ENCODE data around the gene TCHHL1. TPM values are rescaled to one million over a fixed set of nuclear protein-coding genes. Genes with fewer than 3 reads are reported as not detected.
A peak's percentile ranks its signal among the peaks of the same experiment; 100 is the strongest.

TCHHL1 gene
- total and polyA plus RNA-seq, 4 experiments from 2014 or later = not detected

DNA sequence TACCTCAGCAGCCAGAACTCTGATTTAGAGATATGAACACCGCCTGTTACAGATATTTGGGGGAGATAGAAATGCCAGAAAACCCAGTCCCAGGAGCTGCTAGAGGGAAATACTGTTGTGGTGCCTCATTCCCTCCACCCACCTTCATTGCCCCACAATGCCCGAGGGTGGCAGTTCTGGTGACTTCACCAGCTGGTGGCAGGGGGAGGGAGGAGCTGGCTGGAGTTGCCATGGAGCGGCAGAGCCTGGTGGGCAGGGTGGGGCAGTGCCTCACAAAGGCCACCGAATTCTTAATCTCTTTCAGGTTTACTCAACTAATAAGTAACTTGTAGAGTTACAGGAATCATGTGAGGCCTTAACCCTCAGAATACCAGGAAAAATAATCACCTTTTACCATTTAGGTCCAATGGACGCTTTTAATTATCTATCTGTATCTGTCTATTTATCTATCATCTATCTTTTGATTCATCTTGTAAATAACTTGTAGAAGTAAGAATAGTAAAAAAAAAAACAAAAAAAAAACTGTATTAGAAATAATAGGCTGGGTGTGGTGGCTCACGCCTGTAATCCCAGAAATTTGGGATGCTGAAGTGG lies 40.4 kb downstream of the TCHHL1 start:
- Mint-ChIP-seq H3K4me1 (peaks cover 19 to 44% (median 33%) of the 10 kb centered on the region in 4 donors), H3K9me3 (no peaks in the 10 kb centered on the region), H3K4me3 (peak overlapping the region; percentile 58 to 91 (median 82)), H3K27me3 (peaks cover 2% of the 10 kb centered on the region in 2 donors), H3K36me3 (no peaks in the 10 kb centered on the region), H3K27ac (peak overlapping the region; percentile 95 to 99 (median 99))
- H3K36me3 ChIP-seq (ENCODE audit: insufficient read depth, low read length) = no peaks in the 10 kb centered on the region
- H3K27me3 ChIP-seq (ENCODE audit: insufficient read depth, low read length) = no peaks in the 10 kb centered on the region
- peak overlapping the region; percentile 12 to 16 for H3K4me3 ChIP-seq (ENCODE audit: low read length in 2 of 2)
- no peaks in the 10 kb centered on the region for H3K9me3 ChIP-seq (ENCODE audit: control insufficient read depth in 1 of 2, low read length in 2 of 2)
- peak overlapping the region; percentile 83 for H3K27ac ChIP-seq (ENCODE audit: low read depth, low read length)
- POLR2A ChIA-PET (ENCODE audit: partially characterized antibody) = interaction anchor here (0.6 to 7.4 kb wide), 12 partner anchors 9 to 412 kb away, joined by 3 to 207 read pairs (median 5); partner anchors contain the start of gene S100A11
- intact Hi-C loops (cut with micrococcal nuclease) = loop anchor here (1.0 kb wide), 1 partner anchor 13 kb away; no protein-coding TSS in a partner anchor
- DNase-seq = no peak
- peaks cover 31% of the 10 kb centered on the region for H3K4me1 ChIP-seq (ENCODE audit: insufficient read depth, low read length)
- CTCF ChIA-PET (ENCODE audit: partially characterized antibody) = interaction anchor here (0.7 to 14.8 kb wide), 7 partner anchors 12 to 410 kb away, joined by 3 to 354 read pairs (median 5); partner anchors contain the start of gene S100A11

GRCh38 chr1:152047730-152048415 lies 41.0 kb downstream of the TCHHL1 start:
- H3K9me3 ChIP-seq (ENCODE audit: control insufficient read depth in 1 of 2, low read length in 2 of 2) = no peaks in the 10 kb centered on the region
- ChIA-PET CTCF (ENCODE audit: partially characterized antibody) (interaction anchor here (0.8 to 14.8 kb wide), 6 partner anchors 13 to 411 kb away, joined by 3 to 354 read pairs (median 58); partner anchors contain the start of gene S100A11), POLR2A (ENCODE audit: partially characterized antibody) (interaction anchor here (0.6 to 7.4 kb wide), 12 partner anchors 8 to 412 kb away, joined by 3 to 207 read pairs (median 5); partner anchors contain the start of gene S100A11)
- intact Hi-C loops (cut with micrococcal nuclease) = loop anchor here (1.0 kb wide), 1 partner anchor 13 kb away; no protein-coding TSS in a partner anchor
- H3K27ac Mint-ChIP-seq = peak overlapping the region; percentile 95 to 99 (median 99)
- peak overlapping the region; percentile 83 for H3K27ac ChIP-seq (ENCODE audit: low read depth, low read length)
- peak overlapping the region; percentile 58 to 91 (median 82) for H3K4me3 Mint-ChIP-seq
- H3K36me3 Mint-ChIP-seq = no peaks in the 10 kb centered on the region
- H3K4me1 ChIP-seq (ENCODE audit: insufficient read depth, low read length) = peaks cover 31% of the 10 kb centered on the region
- peak overlapping the region; percentile 12 to 27 for H3K4me3 ChIP-seq (ENCODE audit: low read length in 2 of 2)
- no peaks in the 10 kb centered on the region for H3K36me3 ChIP-seq (ENCODE audit: insufficient read depth, low read length)
- DNase-seq = peak; percentile 81 to 96 (median 83)
- H3K9me3 Mint-ChIP-seq = no peaks in the 10 kb centered on the region
- no peaks in the 10 kb centered on the region for H3K27me3 ChIP-seq (ENCODE audit: insufficient read depth, low read length)
- peaks cover 0 to 2% of the 10 kb centered on the region in 2 donors for H3K27me3 Mint-ChIP-seq
- H3K4me1 Mint-ChIP-seq = peaks cover 19 to 44% (median 33%) of the 10 kb centered on the region in 4 donors

DNA sequence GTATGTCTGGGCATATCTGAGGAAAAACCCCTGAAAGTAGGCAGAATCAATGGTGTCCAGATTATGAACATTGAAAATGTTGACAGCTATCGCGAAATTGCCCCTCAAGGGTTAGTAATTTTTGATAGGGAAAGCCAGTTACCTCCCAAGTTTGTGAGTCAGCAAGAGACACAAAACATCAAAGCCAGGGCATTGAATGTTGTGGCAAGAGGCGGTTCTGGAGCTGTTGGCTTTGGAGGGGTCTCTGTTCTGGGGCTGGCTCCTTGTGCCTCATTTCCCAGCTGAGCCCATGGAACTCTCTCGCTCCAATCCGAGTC lies 41.5 kb downstream of the TCHHL1 start:
- Histone ChIP-seq H3K4me3 (ENCODE audit: low read length in 2 of 2) (peak overlapping the region; percentile 12 to 27), H3K9me3 (ENCODE audit: control insufficient read depth in 1 of 2, low read length in 2 of 2) (no peaks in the 10 kb centered on the region), H3K4me1 (ENCODE audit: insufficient read depth, low read length) (peaks cover 31% of the 10 kb centered on the region), H3K36me3 (ENCODE audit: insufficient read depth, low read length) (no peaks in the 10 kb centered on the region), H3K27me3 (ENCODE audit: insufficient read depth, low read length) (no peaks in the 10 kb centered on the region), H3K27ac (ENCODE audit: low read depth, low read length) (peak overlapping the region; percentile 83)
- Mint-ChIP-seq H3K27me3 (no peaks in the 10 kb centered on the region), H3K27ac (peak overlapping the region; percentile 95 to 99 (median 99)), H3K4me3 (peak overlapping the region in 7 of 8 donors; percentile 58 to 91 (median 82)), H3K36me3 (no peaks in the 10 kb centered on the region), H3K4me1 (peaks cover 17 to 41% (median 30%) of the 10 kb centered on the region in 4 donors), H3K9me3 (no peaks in the 10 kb centered on the region)
- ChIA-PET POLR2A (ENCODE audit: partially characterized antibody) (interaction anchor here (1.0 to 7.4 kb wide), 8 partner anchors 8 to 411 kb away, joined by 3 to 207 read pairs (median 8); partner anchors contain the start of gene S100A11), CTCF (ENCODE audit: partially characterized antibody) (interaction anchor here (0.8 to 14.8 kb wide), 6 partner anchors 13 to 411 kb away, joined by 3 to 354 read pairs (median 58); partner anchors contain the start of gene S100A11)
- DNase-seq = peak in 1 of 5 donors; percentile 7
- intact Hi-C loops (cut with micrococcal nuclease) = no loop called here

- Mint-ChIP-seq H3K27ac (peak overlapping the region in 1 of 7 donors; percentile 43), H3K9me3 (no peaks in the 10 kb centered on the region), H3K4me1 (peaks cover 17 to 41% (median 25%) of the 10 kb centered on the region in 4 donors), H3K4me3 (no peak overlapping the region), H3K27me3 (no peaks in the 10 kb centered on the region), H3K36me3 (no peaks in the 10 kb centered on the region)
- ChIA-PET POLR2A (ENCODE audit: partially characterized antibody) (interaction anchor here (1.3 to 7.4 kb wide), 2 partner anchors 8 to 16 kb away, joined by 3 to 207 read pairs; partner anchors contain the start of gene S100A11), CTCF (ENCODE audit: partially characterized antibody) (interaction anchor here (1.4 to 14.8 kb wide), 5 partner anchors 9 to 416 kb away, joined by 4 to 354 read pairs (median 10); partner anchors contain the start of gene S100A11)
- DNase-seq = no peak
- Histone ChIP-seq H3K4me3 (ENCODE audit: low read length in 2 of 2) (no peak overlapping the region), H3K27ac (ENCODE audit: low read depth, low read length) (no peak overlapping the region), H3K27me3 (ENCODE audit: insufficient read depth, low read length) (no peaks in the 10 kb centered on the region), H3K9me3 (ENCODE audit: control insufficient read depth in 1 of 2, low read length in 2 of 2) (no peaks in the 10 kb centered on the region), H3K36me3 (ENCODE audit: insufficient read depth, low read length) (no peaks in the 10 kb centered on the region), H3K4me1 (ENCODE audit: insufficient read depth, low read length) (peaks cover 31% of the 10 kb centered on the region)
- intact Hi-C loops (cut with micrococcal nuclease) = no loop called here
Observed at GRCh38 chr1:152044386-152044785, 44.5 kb downstream of the TCHHL1 start.

- Histone ChIP-seq H3K4me1 (ENCODE audit: insufficient read depth, low read length) (peaks cover 31% of the 10 kb centered on the region), H3K9me3 (ENCODE audit: control insufficient read depth in 1 of 2, low read length in 2 of 2) (no peaks in the 10 kb centered on the region), H3K4me3 (ENCODE audit: low read length in 2 of 2) (no peak overlapping the region), H3K27ac (ENCODE audit: low read depth, low read length) (no peak overlapping the region), H3K36me3 (ENCODE audit: insufficient read depth, low read length) (no peaks in the 10 kb centered on the region), H3K27me3 (ENCODE audit: insufficient read depth, low read length) (no peaks in the 10 kb centered on the region)
- no peaks in the 10 kb centered on the region for H3K27me3 Mint-ChIP-seq
- ChIA-PET POLR2A (ENCODE audit: partially characterized antibody) (interaction anchor here (7.4 kb wide), 1 partner anchor 8 kb away, joined by 207 read pairs; the partner anchor contains the start of gene S100A11), CTCF (ENCODE audit: partially characterized antibody) (interaction anchor here (1.9 to 7.2 kb wide), 2 partner anchors 9 kb away, joined by 5 to 111 read pairs; partner anchors contain the start of gene S100A11)
- H3K36me3 Mint-ChIP-seq = no peaks in the 10 kb centered on the region
- H3K4me3 Mint-ChIP-seq = no peak overlapping the region
- no peaks in the 10 kb centered on the region for H3K9me3 Mint-ChIP-seq
- DNase-seq = no peak
- peaks cover 17 to 41% (median 25%) of the 10 kb centered on the region in 4 donors for H3K4me1 Mint-ChIP-seq
- peak overlapping the region in 1 of 7 donors; percentile 68 for H3K27ac Mint-ChIP-seq
- intact Hi-C loops (cut with micrococcal nuclease) = no loop called here
Observed at GRCh38 chr1:152043870-152044269, 45.0 kb downstream of the TCHHL1 start.

DNA sequence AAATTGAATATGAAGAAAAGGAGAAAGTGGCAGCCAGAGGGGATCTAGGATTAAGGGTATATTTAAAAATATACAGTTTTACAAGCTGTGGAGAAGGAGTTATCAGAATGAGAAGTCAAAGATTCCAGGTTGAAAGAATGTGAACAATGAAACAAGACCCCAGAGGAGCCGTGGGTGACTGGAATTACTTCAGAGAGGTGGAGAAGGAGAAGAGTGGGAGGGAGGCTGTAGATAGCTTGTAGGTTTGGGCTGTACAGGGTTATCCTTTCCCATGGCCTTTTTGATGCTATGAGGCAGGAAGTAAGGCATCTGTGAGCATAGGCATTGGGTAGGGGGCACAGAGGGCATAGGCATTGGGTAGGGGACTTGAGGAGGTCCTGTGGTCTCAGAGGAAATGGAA lies 46.8 kb downstream of the TCHHL1 start:
- Mint-ChIP-seq H3K27ac (no peak overlapping the region), H3K4me3 (no peak overlapping the region), H3K36me3 (no peaks in the 10 kb centered on the region), H3K27me3 (no peaks in the 10 kb centered on the region), H3K4me1 (peaks cover 6 to 24% (median 12%) of the 10 kb centered on the region in 4 donors), H3K9me3 (no peaks in the 10 kb centered on the region)
- H3K9me3 ChIP-seq (ENCODE audit: control insufficient read depth in 1 of 2, low read length in 2 of 2) = no peaks in the 10 kb centered on the region
- CTCF ChIA-PET (ENCODE audit: partially characterized antibody) = interaction anchor here (1.2 kb wide), 1 partner anchor 41 kb away, joined by 5 read pairs; no protein-coding TSS in a partner anchor
- no peaks in the 10 kb centered on the region for H3K27me3 ChIP-seq (ENCODE audit: insufficient read depth, low read length)
- POLR2A ChIA-PET (ENCODE audit: partially characterized antibody) = interaction anchor here (0.9 kb wide), 1 partner anchor 11 kb away, joined by 3 read pairs; no protein-coding TSS in a partner anchor
- H3K4me3 ChIP-seq (ENCODE audit: low read length in 2 of 2) = no peak overlapping the region
- DNase-seq = no peak
- H3K36me3 ChIP-seq (ENCODE audit: insufficient read depth, low read length) = no peaks in the 10 kb centered on the region
- peaks cover 12% of the 10 kb centered on the region for H3K4me1 ChIP-seq (ENCODE audit: insufficient read depth, low read length)
- H3K27ac ChIP-seq (ENCODE audit: low read depth, low read length) = no peak overlapping the region
- intact Hi-C loops (cut with micrococcal nuclease) = no loop called here

All from CD4-positive, alpha-beta memory T cell (primary cell).